ENCODE measurements around the gene FBXO24.

- TF ChIP-seq EZH2 (IDR thresholded peaks at IDR 0.05; ENCODE audit: insufficient read depth, low read length) (no peak), CTCF (IDR thresholded peaks at IDR 0.05; ENCODE audit: insufficient read depth, low read depth, low read length) (no peak)
Measured at GRCh38 chr7:100575746-100576383, 10.3 kb upstream of the FBXO24 start.
